GM04503 (cell line): Measurements from ENCODE around the gene DNAJC10.
A peak's percentile ranks its signal among the peaks of the same experiment; 100 is the strongest.
"Not testable (repeated sequence)": the region's sequence is repeated elsewhere in the genome, so short reads cannot be mapped to it uniquely, and the experiment has no call there.

Experiments
- DNase-seq: peaks from one replicate; pipeline ENCODE4 v3.0.0-alpha.2; 2012; ENCODE audit warnings: low read depth

Gene DNAJC10

GRCh38 chr2:182715892-182716649 is at the start of gene DNAJC10:
DNAJC10 (plus strand) TSS chr2:182716257; CDS start chr2:182718087, 1,830 bp downstream.
- DNase-seq = peak; percentile 54

DNA sequence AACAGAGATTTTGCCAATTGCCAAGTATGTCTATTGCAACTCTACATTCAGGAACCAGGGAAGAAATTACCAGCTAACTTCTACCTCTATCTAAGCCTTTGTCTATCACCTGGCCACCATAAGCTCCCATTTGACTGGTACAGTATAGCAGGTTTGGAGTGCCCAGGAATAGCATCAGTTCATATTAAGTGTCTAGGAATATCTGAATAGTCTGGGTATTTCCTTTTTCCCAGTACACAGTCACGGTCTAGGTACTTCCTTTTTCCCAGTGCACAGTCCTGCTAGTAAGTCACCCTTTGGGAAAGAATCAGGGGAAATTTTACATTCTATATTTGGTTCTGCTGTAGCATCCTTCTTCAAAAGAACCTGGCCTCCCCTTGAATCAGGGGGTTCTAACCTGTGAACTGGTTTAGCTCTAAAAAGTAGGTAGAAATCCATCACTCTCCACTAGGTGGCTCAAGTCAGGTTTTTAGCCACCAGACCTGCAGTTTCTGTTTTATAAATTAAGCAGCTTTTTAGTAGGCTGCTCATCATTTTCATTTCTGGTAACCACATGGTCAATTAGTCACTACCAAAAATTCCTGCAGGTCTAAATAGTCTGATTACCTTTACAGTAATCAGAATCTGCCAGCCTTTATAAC is 49.3 kb upstream of the DNAJC10 start:
- DNase-seq = no peak

- no peak for DNase-seq
These were observed 48.8 kb upstream of the DNAJC10 start for GRCh38 chr2:182667315-182667695.

- DNase-seq = no peak
These were observed 47.4 kb upstream of the DNAJC10 start for GRCh38 chr2:182668671-182669070.

GRCh38 chr2:182672466-182673165 is 43.4 kb upstream of the DNAJC10 start:
- no peak for DNase-seq

DNA sequence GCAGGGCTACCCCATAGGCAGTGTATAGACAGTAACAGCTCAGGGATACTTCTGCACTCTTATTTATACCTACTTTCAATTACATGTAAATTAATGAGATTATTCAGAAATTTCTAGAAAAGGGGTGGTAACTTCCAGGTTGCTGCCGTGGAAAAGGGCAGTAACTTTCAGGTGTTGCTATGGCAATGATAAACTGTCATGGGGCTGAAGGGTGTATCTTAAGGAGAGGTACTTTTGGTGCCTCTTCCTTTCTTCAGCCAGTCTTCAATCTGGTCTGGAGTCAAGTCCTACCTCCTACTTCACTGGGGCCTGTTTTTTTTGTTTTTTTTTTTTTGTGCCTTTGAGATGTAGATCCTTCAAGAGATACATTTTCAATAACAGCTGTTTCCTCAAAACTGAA is 35.2 kb upstream of the DNAJC10 start:
- DNase-seq = no peak

DNA sequence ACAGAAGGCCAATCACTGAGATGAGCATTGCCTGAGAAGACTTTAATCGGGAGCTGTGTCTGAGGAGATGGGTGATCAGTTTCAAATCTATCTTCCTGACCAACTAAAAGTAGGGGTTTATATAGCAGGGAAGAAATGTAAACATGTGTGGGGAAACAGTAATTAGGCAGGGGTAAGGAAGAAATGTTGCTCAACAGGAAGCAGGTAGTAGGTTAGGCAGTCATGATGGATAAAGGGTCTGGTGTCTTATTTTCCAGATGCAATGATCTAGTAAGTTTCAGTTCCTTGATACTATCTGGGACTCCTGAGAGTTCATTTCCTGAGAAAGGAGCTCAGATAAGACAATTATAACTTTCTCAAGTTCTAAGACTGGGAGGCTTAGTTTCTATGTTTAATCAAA is 33.8 kb upstream of the DNAJC10 start:
- DNase-seq = no peak

DNA sequence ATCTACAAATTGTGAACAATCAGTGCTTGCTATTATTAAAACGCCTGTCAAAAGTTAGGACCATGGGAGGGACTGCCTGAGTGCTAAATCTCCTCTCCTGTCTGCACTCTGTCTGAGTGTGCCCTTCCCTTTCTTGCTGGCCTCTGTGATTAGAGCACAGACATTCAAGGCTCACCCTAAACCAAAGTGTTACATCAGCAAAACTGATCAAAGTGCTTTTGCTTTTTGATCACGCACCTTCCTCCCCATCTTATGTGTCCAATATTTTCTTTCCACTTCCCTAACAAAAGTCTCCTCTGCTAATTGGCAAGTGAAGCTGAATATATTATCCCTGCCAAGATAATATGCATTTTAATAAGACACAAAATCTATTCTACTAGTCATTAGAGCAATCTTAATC is 30.5 kb upstream of the DNAJC10 start:
- DNase-seq = no peak

DNA sequence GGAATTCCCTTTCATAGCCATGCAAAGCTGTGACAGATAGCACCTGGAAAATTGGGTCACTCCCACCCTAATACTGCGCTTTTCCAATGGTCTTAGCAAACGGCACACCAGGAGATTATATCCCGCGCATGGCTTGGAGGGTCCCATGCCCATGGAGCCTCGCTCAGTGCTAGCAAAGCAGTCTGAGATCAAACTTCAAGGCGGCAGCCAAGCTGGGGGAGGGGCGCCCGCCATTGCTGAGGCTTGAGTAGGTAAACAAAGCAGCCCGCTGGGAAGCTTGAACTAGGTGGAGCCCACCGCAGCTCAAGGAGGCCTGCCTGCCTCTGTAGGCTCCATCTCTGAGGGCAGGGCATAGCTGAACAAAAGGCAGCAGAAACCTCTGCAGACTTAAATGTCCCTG is 29.3 kb upstream of the DNAJC10 start:
- not testable (repeated sequence) for DNase-seq

GRCh38 chr2:182694189-182694588 is 21.9 kb upstream of the DNAJC10 start:
- DNase-seq = no peak

- no peak for DNase-seq
These were observed 20.3 kb upstream of the DNAJC10 start for GRCh38 chr2:182695776-182696175.

- DNase-seq = no peak
These were observed 17.4 kb upstream of the DNAJC10 start for GRCh38 chr2:182698671-182699070.

DNA sequence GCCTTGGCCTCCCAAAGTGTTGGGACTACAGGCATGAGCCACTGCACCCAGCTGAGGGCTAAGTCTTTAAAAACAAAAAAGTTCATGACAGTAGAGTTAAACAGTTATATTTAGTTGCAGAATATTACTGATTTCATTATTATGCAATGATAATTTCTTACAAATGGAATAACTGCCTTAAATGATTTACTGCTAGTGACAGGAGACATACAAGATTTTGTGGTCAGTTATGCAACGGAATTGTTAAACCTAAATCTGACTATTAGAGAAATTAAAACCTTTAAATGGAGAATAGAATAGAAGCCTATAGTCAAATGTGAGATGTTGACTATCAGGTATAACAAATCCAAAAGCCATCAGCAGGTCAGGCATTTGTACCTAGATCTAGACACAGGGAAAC is 10.3 kb upstream of the DNAJC10 start:
- no peak for DNase-seq

GRCh38 chr2:182706751-182707150 is 9.3 kb upstream of the DNAJC10 start:
- DNase-seq = no peak

DNA sequence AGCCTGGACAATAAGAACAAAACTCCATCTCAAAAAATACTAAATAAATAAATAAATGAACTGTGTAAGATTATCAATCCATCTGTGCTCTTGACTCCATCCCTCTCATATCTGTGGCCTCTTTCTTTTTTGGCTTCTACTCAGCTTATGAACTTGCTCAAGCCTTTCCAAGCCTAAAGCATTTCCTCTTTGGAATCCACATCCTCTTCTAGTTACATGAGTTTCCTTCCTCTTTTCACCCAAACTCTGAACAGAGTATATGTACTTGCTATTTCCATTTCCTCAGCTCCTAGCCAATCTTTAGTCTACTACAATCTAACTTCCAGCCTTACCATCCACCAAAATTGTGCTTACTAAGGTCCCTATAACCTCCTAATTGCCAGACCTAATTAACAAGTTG is 2.5 kb upstream of the DNAJC10 start:
- no peak for DNase-seq

DNA sequence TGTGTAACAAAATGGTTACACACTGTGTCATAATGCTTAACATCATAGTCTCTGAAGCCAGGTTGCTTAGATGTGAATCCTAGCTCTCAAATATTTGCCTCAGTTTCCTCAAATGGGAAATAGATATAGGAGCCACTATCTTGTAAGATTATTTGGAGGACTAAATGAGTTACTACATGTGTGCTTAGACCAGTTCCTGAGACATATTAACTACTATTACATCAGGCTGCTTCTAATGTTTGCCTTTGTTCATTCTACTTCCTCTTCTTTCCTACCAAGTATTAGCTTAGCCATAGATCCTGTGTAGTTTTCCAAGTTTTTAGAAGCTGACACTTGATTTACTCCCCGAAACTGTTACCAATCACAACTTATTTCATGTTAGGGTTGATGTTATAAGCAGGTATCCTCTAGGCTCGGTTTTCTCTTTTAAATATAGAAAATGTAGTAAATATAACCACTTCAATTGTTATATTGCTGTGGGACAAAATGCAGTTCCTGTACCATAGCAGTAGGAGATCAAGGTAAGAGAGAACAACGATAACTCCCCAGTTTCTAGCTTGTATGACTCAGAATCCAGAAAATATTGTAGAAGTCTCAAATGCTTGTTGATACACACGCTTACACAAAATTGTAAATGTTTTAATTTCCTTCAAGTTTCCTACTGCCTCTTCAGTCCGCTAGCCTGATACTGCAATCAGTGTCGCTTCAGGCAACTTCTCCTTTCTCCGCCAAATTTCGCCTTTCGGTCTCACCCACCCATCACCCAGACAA is 751 bp upstream of the DNAJC10 start:
- no peak for DNase-seq

DNA sequence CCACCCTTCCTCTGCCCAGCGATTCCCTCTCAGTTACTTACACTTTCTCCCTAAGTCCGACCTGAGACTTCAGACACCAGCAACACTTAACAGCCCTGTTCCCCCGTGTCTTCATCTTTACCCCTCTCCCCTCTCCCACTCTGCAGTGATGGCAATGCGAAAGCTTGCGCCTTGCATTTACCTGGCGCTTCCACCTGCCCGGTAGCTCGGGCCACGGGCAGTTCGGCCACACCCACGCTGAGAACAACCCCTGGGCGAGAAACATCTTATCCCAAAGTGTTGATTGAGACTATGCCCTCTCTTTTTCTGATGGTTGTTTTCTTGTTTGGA is 558 bp downstream of the DNAJC10 start:
- DNase-seq = no peak

GRCh38 chr2:182717416-182717815 is 1.4 kb downstream of the DNAJC10 start:
- no peak for DNase-seq

DNA sequence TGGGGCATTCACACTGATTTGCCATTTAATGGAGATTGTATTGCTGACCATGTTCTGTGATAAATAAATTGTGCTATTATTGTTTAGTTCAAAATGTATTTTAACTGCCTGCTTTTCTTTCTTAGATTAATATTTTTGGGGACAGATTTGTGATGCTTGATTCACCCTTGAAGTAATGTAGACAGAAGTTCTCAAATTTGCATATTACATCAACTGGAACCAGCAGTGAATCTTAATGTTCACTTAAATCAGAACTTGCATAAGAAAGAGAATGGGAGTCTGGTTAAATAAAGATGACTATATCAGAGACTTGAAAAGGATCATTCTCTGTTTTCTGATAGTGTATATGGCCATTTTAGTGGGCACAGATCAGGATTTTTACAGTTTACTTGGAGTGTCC is 1.8 kb downstream of the DNAJC10 start:
- no peak for DNase-seq

- no peak for DNase-seq
These were observed 2.4 kb downstream of the DNAJC10 start for GRCh38 chr2:182718459-182718858.

GRCh38 chr2:182719116-182719515 is 3.1 kb downstream of the DNAJC10 start:
- DNase-seq = not testable (repeated sequence)

- no peak for DNase-seq
These were observed 8.6 kb downstream of the DNAJC10 start for GRCh38 chr2:182724656-182725055.

GRCh38 chr2:182726473-182726872 is 10.4 kb downstream of the DNAJC10 start:
- DNase-seq = no peak
